ENCODE data around the gene PRR20G.

DNA sequence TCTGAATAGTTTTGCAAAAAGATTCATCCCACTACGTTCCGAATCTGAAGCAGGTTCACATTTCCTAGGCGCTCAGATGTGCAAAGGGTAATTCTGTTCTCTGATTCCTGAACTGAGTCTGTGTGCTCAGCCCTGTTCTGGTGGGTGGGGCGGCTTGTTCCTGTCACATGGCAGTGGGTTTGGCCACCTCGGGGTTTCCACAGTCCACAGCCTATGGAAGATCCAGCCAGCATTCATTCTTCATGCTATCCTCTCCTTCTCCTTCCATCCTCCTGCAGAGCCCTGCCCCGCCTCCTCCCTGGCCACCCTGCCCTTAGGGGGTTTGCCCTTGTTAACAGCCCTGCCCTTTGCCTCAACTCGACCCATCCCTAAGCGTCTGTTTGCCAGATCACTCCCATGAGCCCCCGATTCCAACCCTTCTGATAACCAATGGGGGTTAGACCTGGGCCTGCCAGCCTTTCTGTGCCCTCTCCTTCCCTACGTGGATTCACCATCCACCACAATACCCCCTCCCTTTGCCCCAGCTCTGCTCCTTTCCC, 31.0 kb downstream of the PRR20G start:
- TF ChIP-seq RAD21 (conservative IDR thresholded peaks at IDR 0.05) (no peak), POLR2AphosphoS5 (IDR thresholded peaks at IDR 0.05) (no peak), EP300 (conservative IDR thresholded peaks at IDR 0.05; ENCODE audit: poor library complexity, severe bottlenecking) (no peak), EZH2 (IDR thresholded peaks at IDR 0.05; ENCODE audit: borderline replicate concordance, insufficient read depth, low read length, poor library complexity, severe bottlenecking) (no peak), TAF1 (IDR thresholded peaks at IDR 0.05; ENCODE audit: low read depth) (no peak), SMC3 (conservative IDR thresholded peaks at IDR 0.05; ENCODE audit: poor library complexity) (no peak)
- TF ChIP-seq, protein P1, sequence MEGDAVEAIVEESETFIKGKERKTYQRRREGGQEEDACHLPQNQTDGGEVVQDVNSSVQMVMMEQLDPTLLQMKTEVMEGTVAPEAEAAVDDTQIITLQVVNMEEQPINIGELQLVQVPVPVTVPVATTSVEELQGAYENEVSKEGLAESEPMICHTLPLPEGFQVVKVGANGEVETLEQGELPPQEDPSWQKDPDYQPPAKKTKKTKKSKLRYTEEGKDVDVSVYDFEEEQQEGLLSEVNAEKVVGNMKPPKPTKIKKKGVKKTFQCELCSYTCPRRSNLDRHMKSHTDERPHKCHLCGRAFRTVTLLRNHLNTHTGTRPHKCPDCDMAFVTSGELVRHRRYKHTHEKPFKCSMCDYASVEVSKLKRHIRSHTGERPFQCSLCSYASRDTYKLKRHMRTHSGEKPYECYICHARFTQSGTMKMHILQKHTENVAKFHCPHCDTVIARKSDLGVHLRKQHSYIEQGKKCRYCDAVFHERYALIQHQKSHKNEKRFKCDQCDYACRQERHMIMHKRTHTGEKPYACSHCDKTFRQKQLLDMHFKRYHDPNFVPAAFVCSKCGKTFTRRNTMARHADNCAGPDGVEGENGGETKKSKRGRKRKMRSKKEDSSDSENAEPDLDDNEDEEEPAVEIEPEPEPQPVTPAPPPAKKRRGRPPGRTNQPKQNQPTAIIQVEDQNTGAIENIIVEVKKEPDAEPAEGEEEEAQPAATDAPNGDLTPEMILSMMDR (IDR thresholded peaks at IDR 0.05; ENCODE audit: poor library complexity, severe bottlenecking) = no peak
- TF ChIP-seq, protein P2, sequence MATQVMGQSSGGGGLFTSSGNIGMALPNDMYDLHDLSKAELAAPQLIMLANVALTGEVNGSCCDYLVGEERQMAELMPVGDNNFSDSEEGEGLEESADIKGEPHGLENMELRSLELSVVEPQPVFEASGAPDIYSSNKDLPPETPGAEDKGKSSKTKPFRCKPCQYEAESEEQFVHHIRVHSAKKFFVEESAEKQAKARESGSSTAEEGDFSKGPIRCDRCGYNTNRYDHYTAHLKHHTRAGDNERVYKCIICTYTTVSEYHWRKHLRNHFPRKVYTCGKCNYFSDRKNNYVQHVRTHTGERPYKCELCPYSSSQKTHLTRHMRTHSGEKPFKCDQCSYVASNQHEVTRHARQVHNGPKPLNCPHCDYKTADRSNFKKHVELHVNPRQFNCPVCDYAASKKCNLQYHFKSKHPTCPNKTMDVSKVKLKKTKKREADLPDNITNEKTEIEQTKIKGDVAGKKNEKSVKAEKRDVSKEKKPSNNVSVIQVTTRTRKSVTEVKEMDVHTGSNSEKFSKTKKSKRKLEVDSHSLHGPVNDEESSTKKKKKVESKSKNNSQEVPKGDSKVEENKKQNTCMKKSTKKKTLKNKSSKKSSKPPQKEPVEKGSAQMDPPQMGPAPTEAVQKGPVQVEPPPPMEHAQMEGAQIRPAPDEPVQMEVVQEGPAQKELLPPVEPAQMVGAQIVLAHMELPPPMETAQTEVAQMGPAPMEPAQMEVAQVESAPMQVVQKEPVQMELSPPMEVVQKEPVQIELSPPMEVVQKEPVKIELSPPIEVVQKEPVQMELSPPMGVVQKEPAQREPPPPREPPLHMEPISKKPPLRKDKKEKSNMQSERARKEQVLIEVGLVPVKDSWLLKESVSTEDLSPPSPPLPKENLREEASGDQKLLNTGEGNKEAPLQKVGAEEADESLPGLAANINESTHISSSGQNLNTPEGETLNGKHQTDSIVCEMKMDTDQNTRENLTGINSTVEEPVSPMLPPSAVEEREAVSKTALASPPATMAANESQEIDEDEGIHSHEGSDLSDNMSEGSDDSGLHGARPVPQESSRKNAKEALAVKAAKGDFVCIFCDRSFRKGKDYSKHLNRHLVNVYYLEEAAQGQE (IDR thresholded peaks at IDR 0.05; ENCODE audit: borderline replicate concordance) = no peak

Data from neural cell (in vitro differentiated cells).